Measurements from ENCODE around the gene SLC11A1.

Gene SLC11A1

DNA sequence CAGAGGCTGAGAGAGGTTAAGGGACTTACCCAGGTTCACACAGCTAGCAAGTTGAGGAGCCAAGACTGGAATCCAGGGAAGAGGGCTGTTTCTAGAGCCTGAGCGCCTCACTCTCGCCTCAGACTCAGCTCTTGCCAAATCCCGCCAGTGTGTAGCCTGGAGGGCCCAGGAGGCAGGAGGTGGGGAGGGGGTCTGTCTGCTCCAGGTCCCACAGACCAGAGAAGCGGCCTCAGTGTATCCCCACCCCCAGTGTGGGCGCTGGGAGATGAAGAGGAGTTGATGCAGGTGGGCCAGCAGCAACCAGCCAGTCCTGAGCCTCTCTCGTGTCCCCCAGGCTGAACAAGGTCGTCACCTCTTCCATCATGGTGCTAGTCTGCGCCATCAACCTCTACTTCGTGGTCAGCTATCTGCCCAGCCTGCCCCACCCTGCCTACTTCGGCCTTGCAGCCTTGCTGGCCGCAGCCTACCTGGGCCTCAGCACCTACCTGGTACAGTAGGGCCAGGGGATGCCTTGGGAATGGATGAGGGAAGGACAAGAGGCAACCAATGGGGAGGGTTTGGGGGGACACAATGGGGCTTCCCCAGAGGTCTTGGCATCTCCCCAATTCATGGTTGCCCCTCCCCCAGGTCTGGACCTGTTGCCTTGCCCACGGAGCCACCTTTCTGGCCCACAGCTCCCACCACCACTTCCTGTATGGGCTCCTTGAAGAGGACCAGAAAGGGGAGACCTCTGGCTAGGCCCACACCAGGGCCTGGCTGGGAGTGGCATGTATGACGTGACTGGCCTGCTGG lies 12.4 kb downstream of the SLC11A1 start:
- no peak for DNase-seq

DNA sequence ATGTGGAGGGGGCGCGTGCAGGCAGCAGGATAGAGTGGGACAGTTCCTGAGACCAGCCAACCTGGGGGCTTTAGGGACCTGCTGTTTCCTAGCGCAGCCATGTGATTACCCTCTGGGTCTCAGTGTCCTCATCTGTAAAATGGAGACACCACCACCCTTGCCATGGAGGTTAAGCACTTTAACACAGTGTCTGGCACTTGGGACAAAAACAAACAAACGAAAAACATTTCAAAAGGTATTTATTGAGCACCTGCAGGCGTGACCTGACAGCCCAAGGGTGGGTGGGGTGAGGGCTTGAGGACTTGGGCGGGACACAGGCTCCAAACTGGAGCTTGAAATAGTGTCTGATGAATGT lies 13.0 kb downstream of the SLC11A1 start:
- no peak for DNase-seq

- DNase-seq, result no peak
These were observed 13.4 kb downstream of the SLC11A1 start for GRCh38 chr2:218395456-218395825.

GRCh38 chr2:218395826-218396687 lies 14.0 kb downstream of the SLC11A1 start:
- DNase-seq, result peak; percentile 89

DNA sequence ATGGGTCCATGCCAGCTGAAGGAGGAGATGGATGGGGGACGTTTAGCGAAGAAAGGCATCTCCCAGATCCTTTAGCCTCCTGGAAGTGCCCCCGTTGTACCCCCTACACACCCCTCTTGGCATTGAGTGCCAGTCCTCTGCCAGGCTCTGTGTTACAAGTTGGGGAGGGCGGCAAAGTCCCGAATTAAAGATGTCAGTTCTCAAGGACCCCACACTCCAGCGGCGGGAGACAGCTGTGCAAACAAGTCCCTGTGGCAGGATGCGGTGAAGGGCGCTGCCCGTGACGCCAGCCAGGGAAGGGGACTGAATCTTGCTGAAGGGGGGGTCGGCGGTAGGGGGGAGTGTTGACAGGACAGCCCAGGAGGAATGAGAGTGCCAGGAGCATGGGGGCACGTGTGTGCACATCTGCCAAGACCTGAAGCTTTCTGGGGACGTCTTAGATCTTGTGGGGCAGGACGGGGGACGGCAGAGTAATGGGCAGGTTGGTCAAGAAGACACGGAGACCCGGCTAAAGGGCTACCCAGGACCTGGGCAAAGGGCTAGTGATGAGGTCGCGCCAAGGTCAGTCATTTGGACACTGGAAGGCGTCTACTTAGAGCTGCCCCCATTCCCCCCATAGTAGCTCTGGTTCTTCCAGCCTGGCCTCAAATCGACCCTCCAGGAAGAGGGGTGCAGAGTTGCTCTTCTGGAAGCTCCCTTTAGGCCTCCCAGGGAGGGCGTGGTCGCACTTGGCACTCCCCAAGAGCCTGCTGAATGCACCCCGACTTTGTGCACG lies 14.8 kb downstream of the SLC11A1 start:
- peak; percentile 70 for DNase-seq

GRCh38 chr2:218397463-218397819 lies 15.4 kb downstream of the SLC11A1 start:
- no peak for DNase-seq

GRCh38 chr2:218397820-218398436 lies 15.9 kb downstream of the SLC11A1 start:
- peak; percentile 37 for DNase-seq

GRCh38 chr2:218398437-218399390 lies 16.6 kb downstream of the SLC11A1 start:
- DNase-seq, result peak; percentile 60

GRCh38 chr2:218399391-218400166 lies 17.5 kb downstream of the SLC11A1 start, which contains the start of gene CTDSP1:
Gene CTDSP1, plus strand, starts transcription at chr2:218399868. Its CDS starts 223 bp downstream, at chr2:218400091.
- DNase-seq, result peak; percentile 79

DNA sequence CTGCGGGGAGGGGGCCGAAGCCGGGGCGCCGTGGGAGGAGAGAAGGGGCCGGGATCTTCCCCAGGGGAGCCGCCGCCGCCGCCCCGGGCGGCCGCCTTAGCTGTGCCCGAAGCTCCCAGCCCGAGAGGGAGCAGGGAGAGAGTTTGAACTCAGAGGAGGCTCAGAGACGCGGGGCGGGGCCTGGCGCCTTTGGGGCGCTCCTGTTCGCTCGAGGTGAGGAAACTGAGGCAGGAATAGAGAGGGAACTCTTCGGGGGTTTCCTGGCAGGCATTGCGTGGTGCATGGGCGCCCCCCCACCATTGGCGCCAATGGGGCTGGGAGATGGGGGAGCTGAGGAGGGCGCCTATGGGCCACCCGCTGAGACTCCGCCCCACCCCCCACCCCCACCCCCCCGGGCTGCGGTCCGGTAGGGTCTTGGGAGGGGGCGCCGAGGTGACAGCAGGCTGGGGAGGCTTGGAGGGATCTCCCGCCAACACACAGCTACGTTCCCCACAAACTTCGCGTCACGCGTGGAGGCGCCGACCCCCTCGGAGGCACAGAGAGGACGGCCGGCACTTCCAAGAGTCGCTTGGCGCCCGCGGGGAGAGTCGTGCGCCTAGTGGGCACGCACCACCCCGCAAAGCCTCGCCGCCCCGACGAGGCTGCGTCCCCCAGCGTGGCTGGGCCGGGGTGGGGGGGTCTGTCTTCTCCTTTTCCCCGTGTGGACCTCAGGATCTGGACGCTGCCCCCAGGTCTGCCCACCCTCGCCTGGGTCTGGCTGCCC lies 18.3 kb downstream of the SLC11A1 start:
- DNase-seq, result peak; percentile 39

DNA sequence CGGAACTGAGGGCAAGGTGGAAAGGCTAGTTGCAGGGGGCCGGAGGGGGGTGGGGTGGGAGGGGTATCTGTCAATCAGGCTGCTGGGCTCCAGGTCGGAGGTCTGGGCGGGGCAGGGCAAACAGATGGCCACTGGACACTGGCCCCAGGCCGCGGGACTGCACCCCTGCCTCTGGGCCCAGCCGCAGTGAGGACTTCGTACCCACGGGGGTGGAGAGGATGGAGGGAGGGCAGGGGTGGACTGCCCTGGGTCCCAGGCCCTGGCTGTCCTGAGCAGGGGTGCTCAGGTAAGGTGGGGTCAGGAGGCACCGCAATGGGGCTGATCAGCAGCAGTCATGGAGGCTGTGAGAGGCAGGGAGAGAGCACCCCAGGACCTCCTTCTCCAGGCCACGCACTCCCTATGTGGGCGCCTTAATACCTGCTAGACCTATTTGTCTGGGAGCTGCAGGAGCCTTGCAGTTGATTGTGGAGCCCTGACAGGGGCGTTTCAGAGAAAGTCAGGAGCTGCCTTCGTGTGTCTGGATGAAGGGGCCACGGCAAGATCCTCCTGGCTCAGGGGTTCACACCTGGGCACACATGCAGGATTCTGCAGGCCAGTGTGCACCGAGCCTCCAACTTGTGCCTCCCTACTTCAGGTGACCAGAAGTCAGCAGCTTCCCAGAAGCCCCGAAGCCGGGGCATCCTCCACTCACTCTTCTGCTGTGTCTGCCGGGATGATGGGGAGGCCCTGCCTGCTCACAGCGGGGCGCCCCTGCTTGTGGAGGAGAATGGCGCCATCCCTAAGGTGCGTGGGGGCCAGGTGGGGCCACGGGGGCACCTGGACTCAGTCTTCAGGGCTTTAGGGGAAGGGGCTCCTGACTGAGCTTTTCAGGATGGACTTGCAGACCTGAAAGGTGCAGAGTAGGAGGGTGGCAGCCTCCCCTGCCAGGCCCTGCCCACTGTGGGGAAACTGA lies 19.1 kb downstream of the SLC11A1 start:
- DNase-seq, result no peak

DNA sequence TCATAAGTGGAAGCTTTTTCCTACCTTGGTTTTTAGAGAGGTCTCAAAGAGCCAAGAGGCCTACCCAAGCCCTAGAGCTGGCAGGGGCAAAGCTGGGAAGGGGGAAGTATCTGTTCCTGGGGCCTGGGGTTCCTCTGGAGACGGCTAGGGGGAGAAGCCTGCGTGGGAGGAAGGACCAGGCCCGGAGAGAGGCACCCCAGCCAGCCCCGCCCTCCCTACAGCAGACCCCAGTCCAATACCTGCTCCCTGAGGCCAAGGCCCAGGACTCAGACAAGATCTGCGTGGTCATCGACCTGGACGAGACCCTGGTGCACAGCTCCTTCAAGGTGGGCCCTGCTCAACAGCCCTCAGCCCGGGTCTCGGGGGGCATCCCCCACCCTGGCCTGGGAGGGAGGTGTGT lies 19.8 kb downstream of the SLC11A1 start:
- no peak for DNase-seq

DNA sequence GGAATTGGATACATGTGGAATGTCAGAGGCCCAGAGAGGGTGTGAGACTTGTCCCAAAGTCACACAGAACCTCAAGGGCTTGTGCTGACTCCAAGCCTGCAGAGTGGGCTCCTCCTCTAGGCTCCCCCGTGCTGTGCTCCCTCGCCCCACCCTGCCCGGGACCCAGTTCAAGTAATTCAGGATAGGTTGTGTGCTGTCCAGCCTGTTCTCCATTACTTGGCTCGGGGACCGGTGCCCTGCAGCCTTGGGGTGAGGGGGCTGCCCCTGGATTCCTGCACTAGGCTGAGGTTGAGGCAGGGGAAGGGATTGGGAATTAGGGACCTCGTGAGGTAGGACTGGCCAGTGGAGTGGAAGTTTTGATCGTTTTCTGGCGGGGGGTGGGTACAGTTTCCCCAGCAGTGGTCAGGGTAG lies 20.4 kb downstream of the SLC11A1 start:
- DNase-seq, result no peak

DNA sequence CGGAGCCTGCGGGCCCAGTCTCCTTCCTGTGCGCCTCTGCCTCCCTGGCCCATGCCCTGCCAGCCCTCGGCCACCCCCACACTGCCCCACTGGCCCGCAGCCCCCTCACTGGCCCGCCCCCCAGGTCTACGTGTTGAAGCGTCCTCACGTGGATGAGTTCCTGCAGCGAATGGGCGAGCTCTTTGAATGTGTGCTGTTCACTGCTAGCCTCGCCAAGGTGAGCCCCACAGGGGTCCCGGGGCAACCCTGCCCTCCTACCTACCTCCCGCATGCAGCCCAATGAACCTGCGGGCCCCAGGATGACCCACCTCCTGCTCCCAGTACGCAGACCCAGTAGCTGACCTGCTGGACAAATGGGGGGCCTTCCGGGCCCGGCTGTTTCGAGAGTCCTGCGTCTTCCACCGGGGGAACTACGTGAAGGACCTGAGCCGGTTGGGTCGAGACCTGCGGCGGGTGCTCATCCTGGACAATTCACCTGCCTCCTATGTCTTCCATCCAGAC lies 20.9 kb downstream of the SLC11A1 start:
- DNase-seq, result no peak

DNA sequence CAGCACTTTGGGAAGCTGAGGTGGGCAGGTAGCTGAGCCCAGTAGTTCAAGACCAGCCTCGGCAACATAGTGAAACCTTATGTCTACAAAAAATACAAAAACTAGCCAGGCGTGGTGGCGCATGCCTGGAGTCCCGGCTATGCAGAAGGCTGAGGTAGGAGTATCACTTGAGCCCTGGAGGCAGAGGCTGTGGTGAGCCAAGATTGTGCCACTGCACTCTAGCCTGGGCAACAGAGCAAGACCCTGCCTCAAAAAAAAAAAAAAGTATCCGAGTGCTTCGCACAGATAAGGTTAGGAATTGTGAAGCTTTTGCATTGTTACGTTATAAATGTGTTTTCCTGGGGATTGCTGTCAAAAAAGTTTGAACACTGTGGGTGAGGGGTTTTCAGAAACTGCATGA lies 21.7 kb downstream of the SLC11A1 start:
- no peak for DNase-seq

DNA sequence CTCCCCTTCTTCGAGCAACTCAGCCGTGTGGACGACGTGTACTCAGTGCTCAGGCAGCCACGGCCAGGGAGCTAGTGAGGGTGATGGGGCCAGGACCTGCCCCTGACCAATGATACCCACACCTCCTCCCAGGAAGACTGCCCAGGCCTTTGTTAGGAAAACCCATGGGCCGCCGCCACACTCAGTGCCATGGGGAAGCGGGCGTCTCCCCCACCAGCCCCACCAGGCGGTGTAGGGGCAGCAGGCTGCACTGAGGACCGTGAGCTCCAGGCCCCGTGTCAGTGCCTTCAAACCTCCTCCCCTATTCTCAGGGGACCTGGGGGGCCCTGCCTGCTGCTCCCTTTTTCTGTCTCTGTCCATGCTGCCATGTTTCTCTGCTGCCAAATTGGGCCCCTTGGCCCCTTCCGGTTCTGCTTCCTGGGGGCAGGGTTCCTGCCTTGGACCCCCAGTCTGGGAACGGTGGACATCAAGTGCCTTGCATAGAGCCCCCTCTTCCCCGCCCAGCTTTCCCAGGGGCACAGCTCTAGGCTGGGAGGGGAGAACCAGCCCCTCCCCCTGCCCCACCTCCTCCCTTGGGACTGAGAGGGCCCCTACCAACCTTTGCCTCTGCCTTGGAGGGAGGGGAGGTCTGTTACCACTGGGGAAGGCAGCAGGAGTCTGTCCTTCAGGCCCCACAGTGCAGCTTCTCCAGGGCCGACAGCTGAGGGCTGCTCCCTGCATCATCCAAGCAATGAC lies 22.4 kb downstream of the SLC11A1 start:
- DNase-seq, result no peak

DNA sequence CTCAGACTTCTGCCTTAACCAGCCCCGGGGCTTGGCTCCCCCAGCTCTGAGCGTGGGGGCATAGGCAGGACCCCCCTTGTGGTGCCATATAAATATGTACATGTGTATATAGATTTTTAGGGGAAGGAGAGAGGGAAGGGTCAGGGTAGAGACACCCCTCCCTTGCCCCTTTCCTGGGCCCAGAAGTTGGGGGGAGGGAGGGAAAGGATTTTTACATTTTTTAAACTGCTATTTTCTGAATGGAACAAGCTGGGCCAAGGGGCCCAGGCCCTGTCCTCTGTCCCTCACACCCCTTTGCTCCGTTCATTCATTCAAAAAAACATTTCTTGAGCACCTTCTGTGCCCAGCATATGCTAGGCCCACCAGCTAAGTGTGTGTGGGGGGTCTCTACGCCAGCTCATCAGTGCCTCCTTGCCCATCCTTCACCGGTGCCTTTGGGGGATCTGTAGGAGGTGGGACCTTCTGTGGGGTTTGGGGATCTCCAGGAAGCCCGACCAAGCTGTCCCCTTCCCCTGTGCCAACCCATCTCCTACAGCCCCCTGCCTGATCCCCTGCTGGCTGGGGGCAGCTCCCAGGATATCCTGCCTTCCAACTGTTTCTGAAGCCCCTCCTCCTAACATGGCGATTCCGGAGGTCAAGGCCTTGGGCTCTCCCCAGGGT lies 23.1 kb downstream of the SLC11A1 start:
- DNase-seq, result no peak
